Loucy (cell line): ENCODE measurements around the gene FAM135A.

Experiments
- EZH2phosphoT487 ChIP-seq: fragments of 200-600 bp; IDR thresholded peaks from 2 replicates; pipeline ENCODE4 v1.6.1; 2018; ENCODE audit warnings: antibody characterized with exemption, mild to moderate bottlenecking, moderate library complexity, borderline replicate concordance
- TF ChIP-seq, protein P1 (sequence below): fragments of 200-600 bp; sonication (generic); conservative IDR thresholded peaks from 2 replicates; pipeline ENCODE4 v1.5.1; 2014; ENCODE audit warnings: mild to moderate bottlenecking, antibody characterized with exemption, low read length

DNA sequence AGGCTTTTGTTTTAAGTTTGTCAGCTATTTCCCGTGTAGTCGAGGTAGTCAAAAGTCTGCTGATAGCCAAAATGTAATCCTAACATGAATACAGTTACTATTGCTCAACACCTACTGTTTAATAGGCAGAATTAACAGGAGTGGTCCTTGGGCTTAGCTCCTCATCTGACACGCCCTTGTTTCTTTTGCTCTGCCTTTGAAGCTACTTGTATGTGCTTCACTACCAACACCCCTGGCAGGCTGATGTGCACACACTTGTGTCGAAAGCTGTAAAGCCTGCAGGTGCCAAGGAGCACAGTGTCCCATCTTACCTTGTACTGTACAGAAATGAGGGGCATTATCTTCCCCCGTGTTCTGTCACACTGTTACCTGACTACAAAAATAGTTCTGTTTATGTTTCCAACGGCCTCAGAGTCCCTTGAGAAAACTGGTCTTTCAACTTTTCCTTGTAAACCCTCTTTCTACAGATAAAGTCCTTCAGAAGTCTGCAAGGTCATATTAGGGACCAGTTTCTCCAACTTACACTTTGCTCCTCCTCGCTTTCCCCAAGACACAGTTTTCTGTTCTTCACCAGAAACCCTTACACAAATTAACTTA is 162.7 kb downstream of the FAM135A start:
- TF ChIP-seq, protein P1, sequence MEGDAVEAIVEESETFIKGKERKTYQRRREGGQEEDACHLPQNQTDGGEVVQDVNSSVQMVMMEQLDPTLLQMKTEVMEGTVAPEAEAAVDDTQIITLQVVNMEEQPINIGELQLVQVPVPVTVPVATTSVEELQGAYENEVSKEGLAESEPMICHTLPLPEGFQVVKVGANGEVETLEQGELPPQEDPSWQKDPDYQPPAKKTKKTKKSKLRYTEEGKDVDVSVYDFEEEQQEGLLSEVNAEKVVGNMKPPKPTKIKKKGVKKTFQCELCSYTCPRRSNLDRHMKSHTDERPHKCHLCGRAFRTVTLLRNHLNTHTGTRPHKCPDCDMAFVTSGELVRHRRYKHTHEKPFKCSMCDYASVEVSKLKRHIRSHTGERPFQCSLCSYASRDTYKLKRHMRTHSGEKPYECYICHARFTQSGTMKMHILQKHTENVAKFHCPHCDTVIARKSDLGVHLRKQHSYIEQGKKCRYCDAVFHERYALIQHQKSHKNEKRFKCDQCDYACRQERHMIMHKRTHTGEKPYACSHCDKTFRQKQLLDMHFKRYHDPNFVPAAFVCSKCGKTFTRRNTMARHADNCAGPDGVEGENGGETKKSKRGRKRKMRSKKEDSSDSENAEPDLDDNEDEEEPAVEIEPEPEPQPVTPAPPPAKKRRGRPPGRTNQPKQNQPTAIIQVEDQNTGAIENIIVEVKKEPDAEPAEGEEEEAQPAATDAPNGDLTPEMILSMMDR = no peak
- no peak for TF ChIP-seq EZH2phosphoT487
